ENCODE results near the gene GPR162. TPM values are rescaled to one million over a fixed set of nuclear protein-coding genes. Genes with fewer than 3 reads are reported as not detected.
"Not testable (repeated sequence)": the region's sequence is repeated elsewhere in the genome, so short reads cannot be mapped to it uniquely, and the experiment has no call there.

Gene GPR162
- polyA plus RNA-seq, 1 donor from 2014 or later: 82.8 TPM

DNA sequence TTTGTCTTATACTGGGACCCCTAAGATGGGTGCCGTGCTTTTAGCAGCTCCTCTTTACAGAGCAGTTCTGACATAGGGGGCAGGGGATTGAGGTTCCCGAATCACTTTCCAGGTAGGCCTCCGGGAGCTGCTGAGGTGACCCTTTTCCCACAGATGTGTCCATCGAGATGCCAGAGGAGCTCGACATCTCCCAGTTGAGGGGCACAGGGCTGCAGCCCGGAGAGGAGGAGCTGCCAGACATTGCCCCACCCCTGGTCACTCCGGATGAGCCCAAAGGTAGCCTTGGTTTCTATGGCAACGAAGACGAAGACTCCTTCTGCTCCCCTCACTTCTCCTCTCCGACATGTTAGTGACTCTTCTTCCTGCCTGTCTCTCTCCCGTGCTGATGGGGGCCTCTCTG, 41.4 kb downstream of the GPR162 start:
- H3K9me2 ChIP-seq (ENCODE audit: insufficient read depth, low read length): no peaks in the 10 kb centered on the region
- no peak overlapping the region for H3K4me2 ChIP-seq (ENCODE audit: low read length)
- H2AFZ ChIP-seq (ENCODE audit: low read depth, low read length): no peak overlapping the region
- peaks cover 3% of the 10 kb centered on the region for H3F3A ChIP-seq (ENCODE audit: insufficient read depth, low read length, poor library complexity, severe bottlenecking)
- no peaks in the 10 kb centered on the region for H3K9me3 ChIP-seq (ENCODE audit: low read length)
- H3K27ac ChIP-seq (ENCODE audit: low read length): no peak overlapping the region
- H3K79me2 ChIP-seq (replicated peaks; ENCODE audit: insufficient read depth, low read length): no peaks in the 10 kb centered on the region
- H3K27me3 ChIP-seq (ENCODE audit: insufficient read depth, low read depth, low read length): no peaks in the 10 kb centered on the region
- H4K20me1 ChIP-seq (ENCODE audit: insufficient read depth): no peaks in the 10 kb centered on the region
- TF ChIP-seq TAF1 (IDR thresholded peaks at IDR 0.05; ENCODE audit: low read depth) (no peak), EP300 (conservative IDR thresholded peaks at IDR 0.05; ENCODE audit: poor library complexity, severe bottlenecking) (no peak), POLR2AphosphoS5 (IDR thresholded peaks at IDR 0.05) (no peak), MXI1 (conservative IDR thresholded peaks at IDR 0.05; ENCODE audit: poor library complexity, severe bottlenecking) (no peak), EZH2 (IDR thresholded peaks at IDR 0.05; ENCODE audit: borderline replicate concordance, insufficient read depth, low read length, poor library complexity, severe bottlenecking) (no peak), SMC3 (conservative IDR thresholded peaks at IDR 0.05; ENCODE audit: poor library complexity) (no peak), RAD21 (conservative IDR thresholded peaks at IDR 0.05) (no peak)
- TF ChIP-seq, protein P1, sequence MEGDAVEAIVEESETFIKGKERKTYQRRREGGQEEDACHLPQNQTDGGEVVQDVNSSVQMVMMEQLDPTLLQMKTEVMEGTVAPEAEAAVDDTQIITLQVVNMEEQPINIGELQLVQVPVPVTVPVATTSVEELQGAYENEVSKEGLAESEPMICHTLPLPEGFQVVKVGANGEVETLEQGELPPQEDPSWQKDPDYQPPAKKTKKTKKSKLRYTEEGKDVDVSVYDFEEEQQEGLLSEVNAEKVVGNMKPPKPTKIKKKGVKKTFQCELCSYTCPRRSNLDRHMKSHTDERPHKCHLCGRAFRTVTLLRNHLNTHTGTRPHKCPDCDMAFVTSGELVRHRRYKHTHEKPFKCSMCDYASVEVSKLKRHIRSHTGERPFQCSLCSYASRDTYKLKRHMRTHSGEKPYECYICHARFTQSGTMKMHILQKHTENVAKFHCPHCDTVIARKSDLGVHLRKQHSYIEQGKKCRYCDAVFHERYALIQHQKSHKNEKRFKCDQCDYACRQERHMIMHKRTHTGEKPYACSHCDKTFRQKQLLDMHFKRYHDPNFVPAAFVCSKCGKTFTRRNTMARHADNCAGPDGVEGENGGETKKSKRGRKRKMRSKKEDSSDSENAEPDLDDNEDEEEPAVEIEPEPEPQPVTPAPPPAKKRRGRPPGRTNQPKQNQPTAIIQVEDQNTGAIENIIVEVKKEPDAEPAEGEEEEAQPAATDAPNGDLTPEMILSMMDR (IDR thresholded peaks at IDR 0.05; ENCODE audit: poor library complexity, severe bottlenecking): no peak
- TF ChIP-seq, protein P2, sequence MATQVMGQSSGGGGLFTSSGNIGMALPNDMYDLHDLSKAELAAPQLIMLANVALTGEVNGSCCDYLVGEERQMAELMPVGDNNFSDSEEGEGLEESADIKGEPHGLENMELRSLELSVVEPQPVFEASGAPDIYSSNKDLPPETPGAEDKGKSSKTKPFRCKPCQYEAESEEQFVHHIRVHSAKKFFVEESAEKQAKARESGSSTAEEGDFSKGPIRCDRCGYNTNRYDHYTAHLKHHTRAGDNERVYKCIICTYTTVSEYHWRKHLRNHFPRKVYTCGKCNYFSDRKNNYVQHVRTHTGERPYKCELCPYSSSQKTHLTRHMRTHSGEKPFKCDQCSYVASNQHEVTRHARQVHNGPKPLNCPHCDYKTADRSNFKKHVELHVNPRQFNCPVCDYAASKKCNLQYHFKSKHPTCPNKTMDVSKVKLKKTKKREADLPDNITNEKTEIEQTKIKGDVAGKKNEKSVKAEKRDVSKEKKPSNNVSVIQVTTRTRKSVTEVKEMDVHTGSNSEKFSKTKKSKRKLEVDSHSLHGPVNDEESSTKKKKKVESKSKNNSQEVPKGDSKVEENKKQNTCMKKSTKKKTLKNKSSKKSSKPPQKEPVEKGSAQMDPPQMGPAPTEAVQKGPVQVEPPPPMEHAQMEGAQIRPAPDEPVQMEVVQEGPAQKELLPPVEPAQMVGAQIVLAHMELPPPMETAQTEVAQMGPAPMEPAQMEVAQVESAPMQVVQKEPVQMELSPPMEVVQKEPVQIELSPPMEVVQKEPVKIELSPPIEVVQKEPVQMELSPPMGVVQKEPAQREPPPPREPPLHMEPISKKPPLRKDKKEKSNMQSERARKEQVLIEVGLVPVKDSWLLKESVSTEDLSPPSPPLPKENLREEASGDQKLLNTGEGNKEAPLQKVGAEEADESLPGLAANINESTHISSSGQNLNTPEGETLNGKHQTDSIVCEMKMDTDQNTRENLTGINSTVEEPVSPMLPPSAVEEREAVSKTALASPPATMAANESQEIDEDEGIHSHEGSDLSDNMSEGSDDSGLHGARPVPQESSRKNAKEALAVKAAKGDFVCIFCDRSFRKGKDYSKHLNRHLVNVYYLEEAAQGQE (IDR thresholded peaks at IDR 0.05; ENCODE audit: borderline replicate concordance): no peak
- no peak overlapping the region for H3K9ac ChIP-seq (ENCODE audit: low read length)
- no peaks in the 10 kb centered on the region for H3K36me3 ChIP-seq (ENCODE audit: insufficient read depth, low read length)
- H3K4me3 ChIP-seq (ENCODE audit: low read length): no peak overlapping the region

DNA sequence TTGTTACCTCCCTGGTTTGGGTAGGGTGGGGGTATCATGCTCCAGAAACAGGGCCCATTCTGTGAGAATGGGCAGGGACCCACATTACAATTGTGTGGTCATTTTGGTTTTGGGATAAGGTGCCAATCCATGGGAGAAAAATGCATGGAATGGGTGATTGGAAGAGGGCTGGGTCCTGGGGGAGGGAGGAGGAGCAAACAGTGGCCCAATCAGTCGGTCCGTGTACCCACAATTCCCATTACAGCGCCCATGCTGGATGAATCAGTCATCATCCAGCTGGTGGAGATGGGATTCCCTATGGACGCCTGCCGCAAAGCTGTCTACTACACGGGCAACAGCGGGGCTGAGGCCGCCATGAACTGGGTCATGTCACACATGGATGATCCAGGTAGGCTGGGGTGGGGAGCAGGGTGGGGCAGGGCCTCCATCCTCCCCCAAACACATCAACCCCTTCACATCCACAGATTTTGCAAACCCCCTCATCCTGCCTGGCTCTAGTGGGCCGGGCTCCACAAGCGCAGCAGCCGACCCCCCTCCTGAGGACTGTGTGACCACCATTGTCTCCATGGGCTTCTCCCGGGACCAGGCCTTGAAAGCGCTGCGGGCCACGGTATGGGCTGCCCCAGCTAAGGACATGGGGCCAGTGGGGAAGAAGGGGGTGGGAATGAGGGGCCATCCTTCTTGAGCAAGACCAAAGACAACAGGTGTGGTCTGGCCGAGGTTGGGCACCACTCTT, 42.1 kb downstream of the GPR162 start:
- no peaks in the 10 kb centered on the region for H3K27me3 ChIP-seq (ENCODE audit: insufficient read depth, low read depth, low read length)
- H3K79me2 ChIP-seq (replicated peaks; ENCODE audit: insufficient read depth, low read length): no peaks in the 10 kb centered on the region
- no peak overlapping the region for H2AFZ ChIP-seq (ENCODE audit: low read depth, low read length)
- no peak for TF ChIP-seq TAF1 (IDR thresholded peaks at IDR 0.05; ENCODE audit: low read depth)
- TF ChIP-seq MXI1 (conservative IDR thresholded peaks at IDR 0.05; ENCODE audit: poor library complexity, severe bottlenecking): no peak
- TF ChIP-seq, protein P1 (IDR thresholded peaks at IDR 0.05; ENCODE audit: poor library complexity, severe bottlenecking): no peak
- no peak for TF ChIP-seq POLR2AphosphoS5 (IDR thresholded peaks at IDR 0.05)
- no peak overlapping the region for H3K27ac ChIP-seq (ENCODE audit: low read length)
- no peak overlapping the region for H3K9ac ChIP-seq (ENCODE audit: low read length)
- no peaks in the 10 kb centered on the region for H3K9me3 ChIP-seq (ENCODE audit: low read length)
- H3K36me3 ChIP-seq (ENCODE audit: insufficient read depth, low read length): no peaks in the 10 kb centered on the region
- peaks cover 3% of the 10 kb centered on the region for H3F3A ChIP-seq (ENCODE audit: insufficient read depth, low read length, poor library complexity, severe bottlenecking)
- H4K20me1 ChIP-seq (ENCODE audit: insufficient read depth): no peaks in the 10 kb centered on the region
- no peak overlapping the region for H3K4me3 ChIP-seq (ENCODE audit: low read length)
- no peaks in the 10 kb centered on the region for H3K9me2 ChIP-seq (ENCODE audit: insufficient read depth, low read length)
- H3K4me2 ChIP-seq (ENCODE audit: low read length): no peak overlapping the region

DNA sequence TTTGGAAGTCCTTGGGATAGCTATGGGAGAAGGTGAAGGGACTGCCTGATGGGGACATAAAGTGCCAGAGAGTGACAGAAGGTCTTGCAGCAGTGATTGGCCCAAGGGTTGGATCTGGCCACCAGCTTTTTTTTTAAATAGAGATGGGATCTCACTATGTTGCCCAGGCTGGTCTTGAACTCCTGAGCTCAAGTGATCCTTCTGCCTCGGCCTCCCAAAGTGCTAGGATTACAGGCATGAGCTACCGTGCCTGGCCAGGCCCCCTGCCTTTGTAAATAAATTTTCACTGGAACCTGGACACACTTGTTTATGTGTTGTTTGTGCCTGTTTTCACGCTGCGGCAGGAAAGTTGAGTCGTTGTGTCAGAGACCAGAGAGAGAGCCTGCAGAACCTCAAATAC, 43.7 kb downstream of the GPR162 start:
- H4K20me1 ChIP-seq (ENCODE audit: insufficient read depth); H3K79me2 ChIP-seq (replicated peaks; ENCODE audit: insufficient read depth, low read length); H3K27ac ChIP-seq (ENCODE audit: low read length); H2AFZ ChIP-seq (ENCODE audit: low read depth, low read length); H3K9me2 ChIP-seq (ENCODE audit: insufficient read depth, low read length); H3F3A ChIP-seq (ENCODE audit: insufficient read depth, low read length, poor library complexity, severe bottlenecking); H3K36me3 ChIP-seq (ENCODE audit: insufficient read depth, low read length); H3K9ac ChIP-seq (ENCODE audit: low read length); H3K4me3 ChIP-seq (ENCODE audit: low read length); H3K9me3 ChIP-seq (ENCODE audit: low read length); H3K4me2 ChIP-seq (ENCODE audit: low read length); H3K27me3 ChIP-seq (ENCODE audit: insufficient read depth, low read depth, low read length): not testable (repeated sequence)

Data from neural cell (in vitro differentiated cells).